Parathyroid adenoma (tissue), 2 donors: ENCODE data around the gene SLC9B1.
"Not testable (repeated sequence)": the region's sequence is repeated elsewhere in the genome, so short reads cannot be mapped to it uniquely, and the experiment has no call there.

Source experiments
- H2AFZ ChIP-seq: fragments of 300-600 bp; sonication (generic); one replicate; pipeline ENCODE4 v1.7.0; 2017; ENCODE audit warnings: antibody characterized with exemption, mild to moderate bottlenecking
- H3K27ac ChIP-seq: fragments of 300-600 bp; sonication (generic); one replicate; pipeline ENCODE4 v1.7.0; 2017
- H3K27me3 ChIP-seq: fragments of 300-600 bp; sonication (generic); one replicate; pipeline ENCODE4 v1.7.0; 2017; ENCODE audit warnings: low read length; ENCODE audit not compliant: control insufficient read depth, insufficient read depth
- H3K36me3 ChIP-seq: fragments of 300-600 bp; sonication (generic); one replicate; pipeline ENCODE4 v1.7.0; 2017; ENCODE audit warnings: low read length; ENCODE audit not compliant: control insufficient read depth, insufficient read depth
- H3K4me1 ChIP-seq: fragments of 300-600 bp; sonication (generic); one replicate; pipeline ENCODE4 v1.7.0; 2017; ENCODE audit warnings: control low read depth
- H3K4me2 ChIP-seq: fragments of 300-600 bp; sonication (generic); one replicate; pipeline ENCODE4 v1.7.0; 2017; ENCODE audit warnings: low read length
- H3K4me3 ChIP-seq: fragments of 300-600 bp; sonication (generic); one replicate; pipeline ENCODE4 v1.7.0; 2017; ENCODE audit warnings: low read depth, low read length
- H3K79me2 ChIP-seq: fragments of 300-600 bp; sonication (generic); one replicate; pipeline ENCODE4 v1.7.0; 2017; ENCODE audit warnings: control low read depth
- H3K9ac ChIP-seq: fragments of 300-600 bp; sonication (generic); one replicate; pipeline ENCODE4 v1.7.0; 2017; ENCODE audit warnings: mild to moderate bottlenecking
- H3K9me3 ChIP-seq: fragments of 300-600 bp; sonication (generic); one replicate; pipeline ENCODE4 v1.7.0; 2017; ENCODE audit warnings: low read length; ENCODE audit not compliant: control insufficient read depth
- TF ChIP-seq, protein P1 (sequence below): fragments of 300-600 bp; sonication (generic); IDR thresholded peaks from one replicate; pipeline ENCODE4 v1.7.0; 2017; ENCODE audit warnings: antibody characterized with exemption, mild to moderate bottlenecking
- donor health status: primary hyperparathyroidism.

The SLC9B1 gene

GRCh38 chr4:103008875-103009729, 10.4 kb downstream of the SLC9B1 start:
- Histone ChIP-seq H3K9me3 (no peaks in the 10 kb centered on the region), H3K4me1 (peaks cover 18% of the 10 kb centered on the region), H3K27ac (no peak overlapping the region), H3K79me2 (no peaks in the 10 kb centered on the region), H3K4me2 (no peak overlapping the region), H3K27me3 (no peaks in the 10 kb centered on the region), H2AFZ (no peak overlapping the region), H3K9ac (no peak overlapping the region), H3K36me3 (no peaks in the 10 kb centered on the region), H3K4me3 (no peak overlapping the region)
- TF ChIP-seq, protein P1, sequence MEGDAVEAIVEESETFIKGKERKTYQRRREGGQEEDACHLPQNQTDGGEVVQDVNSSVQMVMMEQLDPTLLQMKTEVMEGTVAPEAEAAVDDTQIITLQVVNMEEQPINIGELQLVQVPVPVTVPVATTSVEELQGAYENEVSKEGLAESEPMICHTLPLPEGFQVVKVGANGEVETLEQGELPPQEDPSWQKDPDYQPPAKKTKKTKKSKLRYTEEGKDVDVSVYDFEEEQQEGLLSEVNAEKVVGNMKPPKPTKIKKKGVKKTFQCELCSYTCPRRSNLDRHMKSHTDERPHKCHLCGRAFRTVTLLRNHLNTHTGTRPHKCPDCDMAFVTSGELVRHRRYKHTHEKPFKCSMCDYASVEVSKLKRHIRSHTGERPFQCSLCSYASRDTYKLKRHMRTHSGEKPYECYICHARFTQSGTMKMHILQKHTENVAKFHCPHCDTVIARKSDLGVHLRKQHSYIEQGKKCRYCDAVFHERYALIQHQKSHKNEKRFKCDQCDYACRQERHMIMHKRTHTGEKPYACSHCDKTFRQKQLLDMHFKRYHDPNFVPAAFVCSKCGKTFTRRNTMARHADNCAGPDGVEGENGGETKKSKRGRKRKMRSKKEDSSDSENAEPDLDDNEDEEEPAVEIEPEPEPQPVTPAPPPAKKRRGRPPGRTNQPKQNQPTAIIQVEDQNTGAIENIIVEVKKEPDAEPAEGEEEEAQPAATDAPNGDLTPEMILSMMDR: peak; percentile 58

- Histone ChIP-seq H3K79me2 (no peaks in the 10 kb centered on the region), H3K4me3 (no peak overlapping the region), H3K36me3 (no peaks in the 10 kb centered on the region), H3K9me3 (no peaks in the 10 kb centered on the region), H3K9ac (no peak overlapping the region), H2AFZ (no peak overlapping the region), H3K4me2 (no peak overlapping the region), H3K27ac (no peak overlapping the region), H3K4me1 (no peaks in the 10 kb centered on the region), H3K27me3 (no peaks in the 10 kb centered on the region)
- TF ChIP-seq, protein P1: no peak
Observed at GRCh38 chr4:103002551-103002950, 17.0 kb downstream of the SLC9B1 start.

- Histone ChIP-seq H3K27ac (no peak overlapping the region), H3K36me3 (no peaks in the 10 kb centered on the region), H3K27me3 (no peaks in the 10 kb centered on the region), H3K9ac (no peak overlapping the region), H3K4me3 (no peak overlapping the region), H3K4me2 (no peak overlapping the region), H3K9me3 (no peaks in the 10 kb centered on the region), H3K79me2 (no peaks in the 10 kb centered on the region), H2AFZ (no peak overlapping the region), H3K4me1 (no peaks in the 10 kb centered on the region)
- TF ChIP-seq, protein P1: no peak
Observed at GRCh38 chr4:102994803-102995202, 24.7 kb downstream of the SLC9B1 start.

GRCh38 chr4:102993985-102994384, 25.5 kb downstream of the SLC9B1 start:
- H3K4me3 ChIP-seq, H3K9me3 ChIP-seq, H3K9ac ChIP-seq, H3K36me3 ChIP-seq, H3K4me2 ChIP-seq, H3K4me1 ChIP-seq, H3K27ac ChIP-seq, H3K79me2 ChIP-seq, H3K27me3 ChIP-seq, H2AFZ ChIP-seq: not testable (repeated sequence)

DNA sequence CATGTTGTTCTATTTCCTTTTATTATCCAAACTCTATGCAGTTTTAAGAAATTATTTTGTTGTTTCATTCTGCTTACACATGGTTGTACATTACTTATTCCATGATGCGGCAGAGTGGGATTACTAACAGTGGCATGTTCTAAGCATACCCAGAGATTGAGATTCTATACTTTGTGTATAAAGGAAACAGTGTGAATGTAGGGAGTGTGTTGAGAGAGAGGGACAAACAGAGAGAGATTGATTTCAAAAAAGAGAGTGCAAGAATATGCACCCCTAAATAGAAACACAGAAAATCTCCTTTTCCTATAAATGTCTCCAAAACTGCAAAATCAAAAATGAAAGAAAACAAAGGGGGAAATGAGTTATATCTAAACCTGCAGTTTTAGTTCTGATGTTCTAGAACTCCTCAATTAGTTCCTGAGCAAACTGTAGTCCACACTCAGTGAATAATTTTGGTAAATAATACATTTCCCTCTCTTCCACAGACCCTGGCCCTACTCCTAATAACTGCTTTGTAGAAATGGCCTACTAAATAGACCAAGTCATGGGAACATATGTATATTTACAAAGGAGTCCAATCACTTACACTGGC, 31.0 kb downstream of the SLC9B1 start:
- Histone ChIP-seq H3K9ac (no peak overlapping the region), H3K27ac (no peak overlapping the region), H3K79me2 (no peaks in the 10 kb centered on the region), H3K36me3 (no peaks in the 10 kb centered on the region), H2AFZ (no peak overlapping the region), H3K4me2 (no peak overlapping the region), H3K27me3 (no peaks in the 10 kb centered on the region), H3K4me1 (no peaks in the 10 kb centered on the region), H3K9me3 (no peaks in the 10 kb centered on the region), H3K4me3 (no peak overlapping the region)
- TF ChIP-seq, protein P1: no peak
